GM23248 (cell line): Measurements from ENCODE around the gene RALB.

Experiments
- EZH2 ChIP-seq: fragments of 200-600 bp; sonication (generic); IDR thresholded peaks from 2 replicates; pipeline ENCODE4 v1.6.1; 2018; ENCODE audit warnings: antibody characterized with exemption, mild to moderate bottlenecking; ENCODE audit not compliant: insufficient read depth, poor library complexity, severe bottlenecking
- EZH2phosphoT487 ChIP-seq: fragments of 200-600 bp; sonication (generic); IDR thresholded peaks from 2 replicates; pipeline ENCODE4 v1.6.1; 2018; ENCODE audit warnings: antibody characterized with exemption, moderate library complexity, mild to moderate bottlenecking, low read depth; ENCODE audit not compliant: insufficient read depth

- no peak for TF ChIP-seq EZH2phosphoT487
- no peak for TF ChIP-seq EZH2
These were observed 48.2 kb upstream of the RALB start for GRCh38 chr2:120204417-120204816.
